ENCODE results near the gene ZSCAN1. TPM values are rescaled to one million over a fixed set of nuclear protein-coding genes. Genes with fewer than 3 reads are reported as not detected.

ZSCAN1 gene
- total and polyA plus RNA-seq, 12 donors = 0.15 to 0.32 (median 0.28) TPM; not detected in 9

DNA sequence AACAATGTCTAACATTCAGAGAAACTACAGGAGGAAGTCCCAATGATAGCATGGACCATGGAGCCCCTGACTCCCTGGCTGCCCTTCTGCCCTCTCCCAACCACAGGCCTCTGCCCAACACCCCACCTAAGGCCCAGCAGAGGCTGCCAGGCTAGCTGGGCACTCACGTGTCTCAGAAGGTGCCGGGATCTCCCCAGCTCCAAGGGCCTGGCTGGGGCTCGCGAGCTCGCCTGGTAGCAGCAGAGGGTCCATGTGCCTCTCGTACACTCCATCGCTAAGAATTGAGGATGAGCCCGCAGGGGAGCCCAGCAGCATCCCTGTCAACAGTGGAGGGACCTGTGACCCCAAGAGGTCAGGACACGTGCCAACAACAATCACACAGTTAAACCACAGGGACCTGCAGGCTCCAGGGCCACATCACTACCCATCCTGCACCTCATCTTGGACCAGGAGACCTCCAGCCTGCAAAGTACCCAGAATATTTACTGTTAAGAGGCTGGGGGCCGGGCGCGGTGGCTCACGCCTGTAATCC is 54.8 kb downstream of the ZSCAN1 start:
- 97% methylated on average over 13 of the region's 13 CpGs for WGBS, 2 donors
- Histone ChIP-seq H3K4me3 (no peak overlapping the region), H3K36me3 (peaks cover 0 to 81% (median 48%) of the 10 kb centered on the region in 9 donors), H3K4me1 (no peaks in the 10 kb centered on the region), H3K27me3 (no peaks in the 10 kb centered on the region), H3K27ac (no peak overlapping the region), H3K9me3 (peaks cover 0 to 97% (median 9%) of the 10 kb centered on the region in 11 donors)
- TF ChIP-seq, protein P1, sequence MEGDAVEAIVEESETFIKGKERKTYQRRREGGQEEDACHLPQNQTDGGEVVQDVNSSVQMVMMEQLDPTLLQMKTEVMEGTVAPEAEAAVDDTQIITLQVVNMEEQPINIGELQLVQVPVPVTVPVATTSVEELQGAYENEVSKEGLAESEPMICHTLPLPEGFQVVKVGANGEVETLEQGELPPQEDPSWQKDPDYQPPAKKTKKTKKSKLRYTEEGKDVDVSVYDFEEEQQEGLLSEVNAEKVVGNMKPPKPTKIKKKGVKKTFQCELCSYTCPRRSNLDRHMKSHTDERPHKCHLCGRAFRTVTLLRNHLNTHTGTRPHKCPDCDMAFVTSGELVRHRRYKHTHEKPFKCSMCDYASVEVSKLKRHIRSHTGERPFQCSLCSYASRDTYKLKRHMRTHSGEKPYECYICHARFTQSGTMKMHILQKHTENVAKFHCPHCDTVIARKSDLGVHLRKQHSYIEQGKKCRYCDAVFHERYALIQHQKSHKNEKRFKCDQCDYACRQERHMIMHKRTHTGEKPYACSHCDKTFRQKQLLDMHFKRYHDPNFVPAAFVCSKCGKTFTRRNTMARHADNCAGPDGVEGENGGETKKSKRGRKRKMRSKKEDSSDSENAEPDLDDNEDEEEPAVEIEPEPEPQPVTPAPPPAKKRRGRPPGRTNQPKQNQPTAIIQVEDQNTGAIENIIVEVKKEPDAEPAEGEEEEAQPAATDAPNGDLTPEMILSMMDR (IDR thresholded peaks at IDR 0.05) = no peak
- intact Hi-C loops (cut with DNase I) = no loop called here
- DNase-seq = no peak
- ATAC-seq = no peak

DNA sequence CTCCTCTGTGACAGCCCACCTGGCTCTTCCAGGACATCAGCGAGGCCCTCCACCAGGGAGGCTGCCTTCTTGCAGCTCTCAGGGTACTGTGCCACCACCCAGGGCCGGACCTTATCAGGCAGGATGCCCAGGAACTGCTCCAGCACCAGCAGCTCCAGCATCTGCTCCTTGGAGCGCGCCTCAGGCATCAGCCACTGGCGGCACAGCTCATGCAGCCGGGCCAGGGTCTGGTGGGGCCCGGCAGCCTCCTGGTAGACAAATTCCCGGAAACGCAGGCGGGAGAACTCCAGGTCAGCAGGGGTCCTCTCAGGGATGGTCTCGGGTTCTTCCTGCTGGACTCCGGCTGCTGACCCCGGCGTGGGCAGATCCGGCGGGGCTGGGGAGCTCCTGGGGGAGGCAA is 56.0 kb downstream of the ZSCAN1 start:
- TF ChIP-seq, protein P1 (IDR thresholded peaks at IDR 0.05) = no peak
- Histone ChIP-seq H3K36me3 (peaks cover 0 to 73% (median 35%) of the 10 kb centered on the region in 9 donors), H3K9me3 (peaks cover 0 to 97% (median 5%) of the 10 kb centered on the region in 11 donors), H3K27ac (no peak overlapping the region), H3K4me3 (no peak overlapping the region), H3K27me3 (no peaks in the 10 kb centered on the region), H3K4me1 (no peaks in the 10 kb centered on the region)
- WGBS, 2 donors = 97% methylated on average over 16 of the region's 16 CpGs
- DNase-seq = no peak
- intact Hi-C loops (cut with DNase I) = no loop called here
- ATAC-seq = no peak

DNA sequence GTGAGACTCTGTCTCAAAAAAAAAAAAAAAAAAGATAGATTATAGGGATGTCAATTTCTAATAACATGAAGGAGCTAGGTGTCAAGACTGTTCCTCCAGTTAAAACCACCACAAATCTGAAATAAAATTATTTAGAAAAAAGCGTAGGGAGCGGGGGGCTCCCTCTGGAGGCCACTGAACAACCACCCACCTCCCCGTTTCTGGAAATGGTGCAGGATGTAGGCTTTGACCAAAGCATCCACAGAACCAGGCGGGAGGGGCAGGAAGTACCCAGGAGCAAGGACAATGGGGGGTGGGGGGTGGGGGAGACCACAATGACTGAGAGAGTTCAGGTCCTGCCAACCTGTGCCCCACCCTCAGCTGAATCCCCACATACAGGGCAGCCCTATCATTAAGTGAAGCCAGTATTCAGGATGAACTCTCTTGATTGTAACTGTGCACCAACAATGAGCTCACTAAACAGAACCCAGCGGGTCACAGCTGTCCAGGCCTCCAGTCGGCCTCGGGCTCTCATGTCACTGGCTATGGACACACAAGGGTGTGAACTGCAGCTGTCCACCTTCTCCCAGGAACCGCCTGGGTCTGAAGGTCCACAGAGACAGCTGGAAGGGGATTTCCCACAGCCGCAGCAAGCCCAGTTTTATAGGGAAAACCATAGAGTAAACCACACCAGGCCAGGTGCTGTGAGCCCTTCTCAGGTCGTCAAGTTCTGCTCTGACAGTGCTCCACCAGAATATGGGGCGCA is 57.6 kb downstream of the ZSCAN1 start:
- 82 to 86% methylated on average over 11 of the region's 11 CpGs for WGBS, 2 donors
- peaks cover 0 to 97% (median 0%) of the 10 kb centered on the region in 11 donors for H3K9me3 ChIP-seq

DNA sequence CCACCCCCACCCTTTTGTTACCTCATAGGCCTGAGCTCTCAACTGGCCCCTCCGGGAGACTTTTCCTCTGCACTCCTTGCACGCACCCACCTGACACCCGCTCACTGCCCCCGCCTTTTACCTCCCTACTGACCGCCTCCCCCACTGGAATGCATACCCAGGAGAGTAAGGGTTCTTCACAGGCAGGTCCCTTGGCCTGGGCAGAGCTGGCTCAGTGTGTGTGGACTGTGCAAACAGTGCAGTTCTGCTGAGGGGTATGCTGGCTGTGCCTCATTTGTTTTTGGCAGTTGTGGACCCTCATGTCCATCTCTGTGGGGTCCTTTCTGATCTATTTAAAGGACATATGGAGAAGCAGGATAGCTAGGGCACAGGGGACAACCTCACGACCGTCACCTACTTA is 59.2 kb downstream of the ZSCAN1 start:
- ATAC-seq = no peak
- intact Hi-C loops (cut with DNase I) = no loop called here
- Histone ChIP-seq H3K9me3 (peaks cover 0 to 85% (median 0%) of the 10 kb centered on the region in 11 donors), H3K4me1 (peaks cover 0 to 18% (median 9%) of the 10 kb centered on the region in 9 donors), H3K27ac (no peak overlapping the region), H3K36me3 (peaks cover 0 to 42% (median 5%) of the 10 kb centered on the region in 9 donors), H3K4me3 (no peak overlapping the region), H3K27me3 (no peaks in the 10 kb centered on the region)
- 94 to 97% methylated on average over 7 of the region's 7 CpGs for whole genome bisulfite sequencing, 2 donors
- TF ChIP-seq, protein P1 (IDR thresholded peaks at IDR 0.05) = no peak
- DNase-seq = no peak

More for the DNA sequence above, 57.6 kb downstream of the ZSCAN1 start:
- ATAC-seq = peak in 1 of 8 donors; percentile 7
- DNase-seq = no peak
- H3K27me3 ChIP-seq = no peaks in the 10 kb centered on the region
- H3K4me3 ChIP-seq = no peak overlapping the region
- intact Hi-C loops (cut with DNase I) = no loop called here
- no peak overlapping the region for H3K27ac ChIP-seq
- peaks cover 0 to 59% (median 20%) of the 10 kb centered on the region in 9 donors for H3K36me3 ChIP-seq
- TF ChIP-seq, protein P1 (IDR thresholded peaks at IDR 0.05) = no peak
- peaks cover 0 to 7% (median 0%) of the 10 kb centered on the region in 9 donors for H3K4me1 ChIP-seq

Measured in heart right ventricle (tissue), 16 donors.